Body of pancreas (tissue), 4 donors: Measurements from ENCODE around the gene TIMM17A. TPM values are rescaled to one million over a fixed set of nuclear protein-coding genes. Genes with fewer than 3 reads are reported as not detected.
A peak's percentile ranks its signal among the peaks of the same experiment; 100 is the strongest.

Source experiments
- ATAC-seq: fragments of 150-250 bp; one replicate; pipeline ENCODE4 v1.9.1; 2016
- DNase-seq, 4 donors: peaks; one replicate each; pipeline ENCODE4 v3.0.0-alpha.2; 2019
- H3K27ac ChIP-seq, 4 donors: fragments of 200-600 bp; sonication (generic); 1 replicate in 3 of 4; 2 replicates in 1 of 4; pipeline versions ENCODE4 v1.5.1 to v1.6.1; 2016 to 2019; ENCODE audit warnings: mild to moderate bottlenecking in 1 of 4, mixed read lengths in 1 of 4, moderate library complexity in 1 of 4
- H3K27me3 ChIP-seq, 2 donors: fragments of 200-600 bp; sonication (generic); one replicate each; pipeline ENCODE4 v1.6.0; 2016; ENCODE audit warnings: mild to moderate bottlenecking in 1 of 2
- H3K36me3 ChIP-seq, 2 donors: fragments of 200-600 bp; sonication (generic); replicated peaks in 1 of 2; 2 replicates each; pipeline ENCODE4 v1.5.1; 2016; ENCODE audit warnings: low read depth in 2 of 2; ENCODE audit not compliant: insufficient read depth in 1 of 2
- H3K4me1 ChIP-seq: fragments of 200-600 bp; sonication (generic); one replicate; pipeline ENCODE4 v1.6.0; 2016
- H3K4me3 ChIP-seq, 2 donors: fragments of 200-600 bp; sonication (generic); 1 replicate in 1 of 2; 2 replicates in 1 of 2; pipeline ENCODE4 v1.5.1; 2016 to 2019
- H3K9me3 ChIP-seq, 3 donors: fragments of 200-600 bp; sonication (generic); 1 replicate in 2 of 3; 2 replicates in 1 of 3; pipeline ENCODE4 v1.5.1; 2016
- CTCF ChIP-seq, 7 experiments: fragments of 450-650 bp in 4 of 7; fragments of 200-600 bp in 3 of 7; sonication (generic) in 3 of 7; IDR thresholded peaks; one replicate each; pipeline ENCODE4 v1.5.1; 2016 to 2019; ENCODE audit warnings: antibody characterized with exemption in 7 of 7
- POLR2A ChIP-seq, 3 donors: fragments of 450-650 bp; IDR thresholded peaks; one replicate each; pipeline ENCODE4 v1.6.1; 2016; ENCODE audit warnings: antibody characterized with exemption in 3 of 3, mild to moderate bottlenecking in 2 of 3
- WGBS, 2 donors: methylation state at CpG; one replicate each; pipeline ENCODE4 v1.1.5; 2017; 5-methylcytosine and 5-hydroxymethylcytosine counted together
- intact Hi-C: fragments of 100-400 bp; cut with DNase I; formaldehyde crosslinking; loops from one replicate; pipeline ENCODE4 v1.15.1; 2023
- total RNA-seq, 2 donors: library from RNA; depleted of rRNA; stranded (reverse); fragments of >200 nt; gene quantifications; one replicate each; pipeline ENCODE4 v1.1.0, GENCODE V29; 2016

Gene TIMM17A
- total RNA-seq, 2 donors from 2014 or later: 20.2 to 25.4 TPM

GRCh38 chr1:201982082-201982622 is 26.8 kb downstream of the TIMM17A start:
- Histone ChIP-seq H3K9me3 (no peaks in the 10 kb centered on the region), H3K27me3 (no peaks in the 10 kb centered on the region), H3K36me3 (no peaks in the 10 kb centered on the region), H3K4me1 (peaks cover 12% of the 10 kb centered on the region), H3K4me3 (no peak overlapping the region), H3K27ac (peak overlapping the region; percentile 83 to 95 (median 90))
- intact Hi-C loops: no loop called here
- ATAC-seq: no peak
- no peak for TF ChIP-seq POLR2A (IDR thresholded peaks at IDR 0.05)
- TF ChIP-seq CTCF (IDR thresholded peaks at IDR 0.05): no peak
- 3 to 14% methylated on average over 8 to 31 of the region's 31 CpGs for WGBS, 2 donors
- DNase-seq: peak; percentile 69 to 83 (median 74)

- Histone ChIP-seq H3K36me3 (no peaks in the 10 kb centered on the region), H3K27me3 (no peaks in the 10 kb centered on the region), H3K27ac (peak within 1 kb of the TSS; percentile 83 to 95 (median 90)), H3K4me1 (peaks cover 12% of the 10 kb centered on the region), H3K4me3 (peak within 1 kb of the TSS; percentile 35 to 82), H3K9me3 (no peaks in the 10 kb centered on the region)
- peak; percentile 66 to 70 (median 69) for TF ChIP-seq POLR2A (IDR thresholded peaks at IDR 0.05)
- peak in 6 of 7 experiments; percentile 4 to 47 (median 19) for TF ChIP-seq CTCF (IDR thresholded peaks at IDR 0.05)
- ATAC-seq: peak; percentile 88
- DNase-seq: peak; percentile 60 to 73 (median 70)
- intact Hi-C loops: no loop called here
- 0% methylated on average over 47 of the region's 80 CpGs; no CpG with 5 or more reads in 1 of the 2 donors for WGBS, 2 donors
Measured at GRCh38 chr1:201982623-201983379, 27.5 kb downstream of the TIMM17A start, which contains the start of gene RNPEP. RNPEP (plus strand) TSS chr1:201982648; CDS start chr1:201982667, 19 bp downstream.

GRCh38 chr1:201983380-201983805 is 28.1 kb downstream of the TIMM17A start:
- Histone ChIP-seq H3K36me3 (no peaks in the 10 kb centered on the region), H3K9me3 (no peaks in the 10 kb centered on the region), H3K27me3 (no peaks in the 10 kb centered on the region), H3K4me1 (peaks cover 12% of the 10 kb centered on the region), H3K4me3 (peak overlapping the region; percentile 35 to 82), H3K27ac (peak overlapping the region; percentile 83 to 95 (median 90))
- intact Hi-C loops: no loop called here
- TF ChIP-seq POLR2A (IDR thresholded peaks at IDR 0.05): no peak
- peak in 2 of 7 experiments; percentile 0 to 31 for TF ChIP-seq CTCF (IDR thresholded peaks at IDR 0.05)
- WGBS, 2 donors: 1 to 7% methylated on average over 9 to 11 of the region's 11 CpGs
- no peak for ATAC-seq
- DNase-seq: no peak

- no peaks in the 10 kb centered on the region for H3K36me3 ChIP-seq
- WGBS, 2 donors: 95 to 97% methylated on average over 3 of the region's 3 CpGs
- no peak overlapping the region for H3K27ac ChIP-seq
- intact Hi-C loops: no loop called here
- no peak for ATAC-seq
- no peaks in the 10 kb centered on the region for H3K27me3 ChIP-seq
- TF ChIP-seq CTCF (IDR thresholded peaks at IDR 0.05): no peak
- no peak for TF ChIP-seq POLR2A (IDR thresholded peaks at IDR 0.05)
- no peak for DNase-seq
- no peak overlapping the region for H3K4me3 ChIP-seq
- H3K4me1 ChIP-seq: peaks cover 12% of the 10 kb centered on the region
- no peaks in the 10 kb centered on the region for H3K9me3 ChIP-seq
Measured at GRCh38 chr1:201984446-201984845, 29.1 kb downstream of the TIMM17A start.
